A549 (cell line): ENCODE results near the gene TMPRSS2. TPM values are rescaled to one million over a fixed set of nuclear protein-coding genes. Genes with fewer than 3 reads are reported as not detected.
"Not testable (repeated sequence)": the region's sequence is repeated elsewhere in the genome, so short reads cannot be mapped to it uniquely, and the experiment has no call there.

ENCODE experiments used
- ATAC-seq, 2 experiments: fragments of 200-7000 bp in 1 of 2; fragments of >200 bp in 1 of 2; cut with Nextera tagmentation in 1 of 2; cut with Tn5 transposase in 1 of 2; 3 replicates each; pipeline versions ENCODE4 v1.8.0 to v1.9.1; 2018 to 2020; ENCODE audit warnings: mild to moderate bottlenecking in 1 of 2, moderate library complexity in 1 of 2
- CTCF ChIA-PET: fragments of 300-600 bp; sonication (Branson Sonifier 250); formaldehyde crosslinking; extraction: SDS; loops from one replicate; lab custom pipeline; 2021; ENCODE audit warnings: antibody characterized with exemption, inconsistent platforms; lab: Yijun Ruan, JAX
- POLR2A ChIA-PET: fragments of 350-600 bp; formaldehyde crosslinking; extraction: SDS; loops from one replicate; lab custom pipeline; 2021; ENCODE audit warnings: antibody characterized with exemption, inconsistent platforms; lab: Yijun Ruan, JAX
- DNase-seq, 2 experiments: peaks; one replicate each; pipeline versions ENCODE4 v3.0.0 to v3.0.0-alpha.2; 2011 to 2016; ENCODE audit warnings: low read depth in 1 of 2, low spot score in 1 of 2
- FAIRE-seq: peaks from 2 replicates; lab custom pipeline; 2011; peaks lifted over from hg19 to GRCh38; lab: Jason Lieb, UNC
- H3K27ac ChIP-seq, 2 experiments: fragments of >200 bp; sonication (Bioruptor Twin); formaldehyde crosslinking; 3 replicates each; pipeline ENCODE4 v1.5.1; 2016 to 2017
- H3K4me1 ChIP-seq: fragments of >200 bp; sonication (Bioruptor Twin); formaldehyde crosslinking; 3 replicates; pipeline ENCODE4 v1.6.1; 2016
- H3K4me2 ChIP-seq: fragments of >200 bp; sonication (Bioruptor Twin); formaldehyde crosslinking; 3 replicates; pipeline ENCODE4 v1.6.1; 2016
- H3K4me3 ChIP-seq: fragments of >200 bp; sonication (Bioruptor Twin); formaldehyde crosslinking; 3 replicates; pipeline ENCODE4 v1.5.1; 2016
- H3K9me3 ChIP-seq: fragments of >200 bp; sonication (Bioruptor Twin); formaldehyde crosslinking; 3 replicates; pipeline ENCODE4 v1.6.1; 2016
- ATOH8 ChIP-seq: fragments of 250-450 bp; sonication (Bioruptor Pico); IDR thresholded peaks from 2 replicates; pipeline ENCODE4 v1.5.0; 2020; ENCODE audit warnings: low read depth, mild to moderate bottlenecking, moderate library complexity
- CBX2 ChIP-seq: fragments of 200-600 bp; sonication (generic); IDR thresholded peaks from 2 replicates; pipeline ENCODE4 v1.6.1; 2016; ENCODE audit warnings: low read depth, mild to moderate bottlenecking, borderline replicate concordance
- CEBPB ChIP-seq, 2 experiments: fragments of >200 bp in 1 of 2; sonication (Bioruptor Twin) in 1 of 2; formaldehyde crosslinking in 1 of 2; IDR thresholded peaks; 2 replicates each; pipeline ENCODE4 v1.6.1; 2012 to 2016
- CHD4 ChIP-seq: fragments of 200-600 bp; sonication (generic); IDR thresholded peaks from 2 replicates; pipeline ENCODE4 v1.6.1; 2016; ENCODE audit warnings: antibody characterized with exemption, mild to moderate bottlenecking, borderline replicate concordance
- EHF ChIP-seq: fragments of 250-450 bp; sonication (Bioruptor Pico); IDR thresholded peaks from 2 replicates; pipeline ENCODE4 v1.5.0; 2020; ENCODE audit warnings: mild to moderate bottlenecking
- FOSB ChIP-seq: fragments of 250-450 bp; sonication (Bioruptor Pico); IDR thresholded peaks from 2 replicates; pipeline ENCODE4 v1.5.0; 2020; ENCODE audit warnings: mild to moderate bottlenecking, moderate library complexity
- FOXS1 ChIP-seq: fragments of 250-450 bp; sonication (Bioruptor Pico); IDR thresholded peaks from 2 replicates; pipeline ENCODE4 v1.5.0; 2020; ENCODE audit warnings: mild to moderate bottlenecking, moderate library complexity
- GATA3 ChIP-seq: IDR thresholded peaks from 2 replicates; pipeline ENCODE4 v1.6.1; 2012; ENCODE audit warnings: borderline replicate concordance
- HEYL ChIP-seq: fragments of 250-450 bp; sonication (Bioruptor Pico); IDR thresholded peaks from 2 replicates; pipeline ENCODE4 v1.8.0; 2021; ENCODE audit warnings: mild to moderate bottlenecking, moderate library complexity
- HOXA7 ChIP-seq: fragments of 250-450 bp; sonication (Bioruptor Pico); IDR thresholded peaks from 2 replicates; pipeline ENCODE4 v1.5.0; 2020; ENCODE audit warnings: mild to moderate bottlenecking, moderate library complexity
- KDM5A ChIP-seq: fragments of 200-600 bp; sonication (generic); IDR thresholded peaks from 2 replicates; pipeline ENCODE4 v1.6.1; 2016; ENCODE audit warnings: antibody characterized with exemption, mild to moderate bottlenecking
- MAFK ChIP-seq: fragments of 450-650 bp; IDR thresholded peaks from 2 replicates; pipeline ENCODE4 v1.6.1; 2014; ENCODE audit not compliant: partially characterized antibody
- MAZ ChIP-seq: fragments of 150-350 bp; IDR thresholded peaks from 2 replicates; pipeline ENCODE4 v1.6.1; 2014; ENCODE audit warnings: antibody characterized with exemption, low read depth, low read length, borderline replicate concordance
- NPAS2 ChIP-seq: fragments of 250-450 bp; sonication (Bioruptor Pico); IDR thresholded peaks from 2 replicates; pipeline ENCODE4 v1.8.0; 2022; ENCODE audit warnings: mild to moderate bottlenecking, moderate library complexity, borderline replicate concordance
- POLR2AphosphoS2 ChIP-seq: conservative IDR thresholded peaks from 2 replicates; pipeline ENCODE4 v1.6.1; 2012; ENCODE audit warnings: low read length, improper control_type of control experiment, inconsistent platforms
- SMC3 ChIP-seq: fragments of >200 bp; sonication (Bioruptor Twin); formaldehyde crosslinking; IDR thresholded peaks from 3 replicates; pipeline ENCODE4 v1.6.1; 2018; ENCODE audit warnings: inconsistent platforms
- SREBF2 ChIP-seq: fragments of 450-650 bp; IDR thresholded peaks from 2 replicates; pipeline ENCODE4 v1.6.1; 2014; ENCODE audit warnings: mild to moderate bottlenecking, moderate library complexity
- TFCP2L1 ChIP-seq: fragments of 250-450 bp; sonication (Bioruptor Pico); IDR thresholded peaks from 2 replicates; pipeline ENCODE4 v1.5.0; 2021; ENCODE audit warnings: mild to moderate bottlenecking
- ZFP36 ChIP-seq: fragments of 450-650 bp; IDR thresholded peaks from 2 replicates; pipeline ENCODE4 v1.6.1; 2014; ENCODE audit warnings: borderline replicate concordance; ENCODE audit not compliant: partially characterized antibody
- ZSCAN20 ChIP-seq: fragments of 250-450 bp; sonication (Bioruptor Pico); IDR thresholded peaks from 2 replicates; pipeline ENCODE4 v1.8.0; 2022; ENCODE audit warnings: mild to moderate bottlenecking, moderate library complexity
- WGBS: methylation state at CpG from one replicate; pipeline ENCODE4 v1.1.6; 2017; ENCODE audit errors: missing lambda C conversion rate; 5-methylcytosine and 5-hydroxymethylcytosine counted together
- polyA plus RNA-seq, 4 experiments: library from polyadenylated mRNA; depleted of rRNA in 3 of 4; stranded (reverse); fragments of >200 nt; fragmentation: RNase III in 1 of 4; extraction: RNeasy Plus Mini Kit Qiagen cat#74134 plus additional on column Dnase treatment in 1 of 4; gene quantifications; 2 replicates in 3 of 4; 3 replicates in 1 of 4; pipeline ENCODE4 v1.2.3, GENCODE V29; 2011 to 2017
- TF ChIP-seq, protein P1 (sequence below): fragments of >200 bp; sonication (Bioruptor Twin); formaldehyde crosslinking; IDR thresholded peaks from 2 replicates; pipeline ENCODE4 v1.6.1; 2016
- TF ChIP-seq, protein P2 (sequence below): fragments of 200-600 bp; sonication (generic); IDR thresholded peaks from 2 replicates; pipeline ENCODE4 v1.6.1; 2016; ENCODE audit warnings: antibody characterized with exemption, mild to moderate bottlenecking, moderate library complexity

TMPRSS2 gene
- polyA plus RNA-seq, 2 of the 4 experiments (the other 2 are of a cell fraction), result not detected

DNA sequence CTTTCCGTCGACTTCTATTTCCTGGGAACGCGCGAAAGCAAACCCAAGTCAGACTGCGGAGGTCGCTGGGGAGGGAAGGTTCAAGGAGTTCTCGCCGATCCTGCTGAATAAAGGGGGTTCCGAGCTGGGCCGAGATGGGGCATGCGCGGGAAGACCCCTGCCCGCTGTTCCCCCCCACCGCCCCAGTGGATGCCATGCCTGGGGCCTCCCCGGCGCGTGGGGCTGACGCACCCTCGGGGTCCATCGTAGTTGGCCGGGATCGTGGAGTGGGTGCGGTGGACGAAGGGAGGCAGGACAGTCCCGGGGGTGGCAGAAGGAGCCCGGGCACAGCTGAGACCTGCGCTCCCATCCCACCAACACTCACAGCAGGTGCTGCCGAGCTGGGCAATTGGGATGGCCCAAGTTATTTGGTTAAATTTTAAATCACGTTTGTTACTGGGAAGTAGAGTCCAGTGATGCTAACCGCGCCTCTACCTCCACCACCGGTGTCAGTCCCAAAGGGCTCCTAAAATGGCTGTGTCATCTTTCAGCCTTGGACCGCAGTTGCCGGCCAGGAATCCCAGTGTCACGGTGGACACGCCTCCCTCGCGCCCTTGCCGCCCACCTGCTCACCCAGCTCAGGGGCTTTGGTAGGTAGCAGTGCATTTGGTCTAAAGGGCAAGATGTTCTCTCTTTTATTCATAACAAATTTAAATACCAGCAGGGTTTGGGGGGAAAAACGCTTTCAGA is 81.1 kb downstream of the TMPRSS2 start (continued):
- TF ChIP-seq HEYL (CRISPR knock-in tag), result no peak
- no peak for TF ChIP-seq CBX2
- TF ChIP-seq, protein P1, sequence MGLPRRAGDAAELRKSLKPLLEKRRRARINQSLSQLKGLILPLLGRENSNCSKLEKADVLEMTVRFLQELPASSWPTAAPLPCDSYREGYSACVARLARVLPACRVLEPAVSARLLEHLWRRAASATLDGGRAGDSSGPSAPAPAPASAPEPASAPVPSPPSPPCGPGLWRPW, result no peak
- TF ChIP-seq MAFK, result no peak
- no peak for TF ChIP-seq TFCP2L1
- no peak for TF ChIP-seq CHD4
- no peak for TF ChIP-seq POLR2AphosphoS2
- TF ChIP-seq, all 56 proteins: peak for 0

GRCh38 chr21:41425954-41426675 is 81.8 kb downstream of the TMPRSS2 start, which contains the start of gene MX1:
Gene MX1, plus strand, starts transcription at chr21:41426239. Its CDS starts 5,832 bp downstream, at chr21:41432071.
- no peak for TF ChIP-seq ZFP36
- no peak for TF ChIP-seq CBX2
- TF ChIP-seq EHF (CRISPR knock-in tag), result no peak
- FAIRE-seq, result no peak
- CTCF ChIA-PET, result no interaction called here
- H3K27ac ChIP-seq, result peak within 1 kb of the TSS; percentile 27 to 71; a peak in 2 of 6 replicates
- DNase-seq, result peak; percentile 10
- ATAC-seq, result peak; percentile 55 to 82; a peak in 5 of 6 replicates
- POLR2A ChIA-PET, result no interaction called here
- H3K4me1 ChIP-seq, result no peaks in the 10 kb centered on the region
- no peaks in the 10 kb centered on the region for H3K9me3 ChIP-seq
- peak within 1 kb of the TSS; percentile 49 for H3K4me3 ChIP-seq
- H3K4me2 ChIP-seq, result peak within 1 kb of the TSS; percentile 84
- 25% methylated on average over 17 of the region's 65 CpGs for WGBS

DNA sequence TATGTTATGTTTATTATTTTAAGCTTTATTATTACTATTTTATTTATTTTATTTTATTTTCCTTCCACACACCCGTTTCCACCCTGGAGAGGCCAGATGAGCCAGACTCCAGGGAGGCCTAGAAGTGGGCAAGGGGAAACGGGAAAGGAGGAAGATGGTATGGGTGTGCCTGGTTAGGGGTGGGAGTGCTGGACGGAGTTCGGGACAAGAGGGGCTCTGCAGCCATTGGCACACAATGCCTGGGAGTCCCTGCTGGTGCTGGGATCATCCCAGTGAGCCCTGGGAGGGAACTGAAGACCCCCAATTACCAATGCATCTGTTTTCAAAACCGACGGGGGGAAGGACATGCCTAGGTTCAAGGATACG is 82.4 kb downstream of the TMPRSS2 start:
- ATAC-seq (no peak), FAIRE-seq (no peak), DNase-seq (no peak)
- Histone ChIP-seq H3K27ac (peak overlapping the region in 1 of 2 experiments; percentile 71; a peak in 2 of 6 replicates), H3K4me3 (peak overlapping the region; percentile 49), H3K4me2 (peak overlapping the region; percentile 84), H3K9me3 (no peaks in the 10 kb centered on the region), H3K4me1 (no peaks in the 10 kb centered on the region)
- no peak for TF ChIP-seq SREBF2
- no peak for TF ChIP-seq KDM5A
- no peak for TF ChIP-seq FOSB
- TF ChIP-seq NPAS2 (CRISPR knock-in tag), result no peak
- no peak for TF ChIP-seq GATA3
- TF ChIP-seq ZFP36, result no peak
- ChIA-PET CTCF (no interaction called here), POLR2A (no interaction called here)
- WGBS, result 84% methylated on average over 7 of the region's 7 CpGs

DNA sequence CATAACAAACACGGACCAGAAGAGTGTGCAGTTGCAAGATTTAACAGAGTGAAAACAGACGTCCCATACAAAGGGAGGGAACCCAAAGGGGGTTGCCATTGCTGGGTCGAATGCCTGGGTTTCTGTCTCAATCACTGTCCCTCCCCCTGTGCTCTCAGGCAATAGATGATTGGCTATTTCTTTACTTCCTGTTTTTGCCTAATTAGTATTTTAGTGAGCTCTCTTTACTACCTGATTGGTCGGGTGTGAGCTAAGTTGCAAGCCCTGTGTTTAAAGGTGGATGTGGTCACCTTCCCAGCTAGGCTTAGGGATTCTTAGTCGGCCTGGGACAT is 84.7 kb downstream of the TMPRSS2 start:
- ATAC-seq, H3K27ac ChIP-seq, CTCF ChIA-PET, H3K9me3 ChIP-seq, DNase-seq, H3K4me3 ChIP-seq, FAIRE-seq, POLR2A ChIA-PET, H3K4me1 ChIP-seq, H3K4me2 ChIP-seq: not testable (repeated sequence)
- WGBS, result 69% methylated on average over 5 of the region's 5 CpGs

DNA sequence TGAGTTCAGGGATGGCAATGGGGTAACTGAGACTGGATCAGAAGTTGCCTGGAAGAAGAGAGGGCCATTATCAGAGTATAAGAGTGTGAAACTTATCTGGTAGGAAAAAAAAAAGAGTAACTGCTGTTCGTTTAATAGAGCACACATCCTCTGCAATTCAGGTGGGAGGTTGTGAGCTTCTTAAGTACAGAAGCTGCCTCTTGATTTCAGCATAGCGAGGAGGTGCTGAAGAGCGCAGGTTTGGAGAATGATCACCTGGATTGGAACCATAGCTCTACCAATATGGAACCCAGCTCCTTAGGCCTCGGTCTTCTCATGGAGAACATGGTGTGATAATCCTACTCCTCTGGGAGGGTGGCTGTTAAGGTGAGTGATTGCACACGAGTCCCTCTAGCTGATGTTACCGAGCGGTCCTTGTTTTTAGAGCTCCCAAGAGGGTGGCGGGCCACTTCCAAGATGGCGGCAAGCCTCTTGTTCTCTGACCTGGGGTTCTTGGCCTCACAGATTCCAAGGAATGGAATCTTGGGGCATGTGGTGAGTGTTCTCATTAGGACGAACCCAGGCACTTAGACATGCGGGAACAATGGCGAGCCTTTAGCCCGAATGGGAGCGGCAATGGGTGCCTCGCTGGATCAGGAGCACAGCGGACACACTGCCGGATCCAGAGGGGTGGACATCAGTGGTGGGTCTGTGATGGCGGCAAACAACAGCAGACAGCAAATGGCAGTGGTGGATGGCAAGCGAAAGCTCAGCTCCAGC is 85.2 kb downstream of the TMPRSS2 start:
- 91% methylated on average over 19 of the region's 19 CpGs for WGBS
- FAIRE-seq, result no peak
- no peaks in the 10 kb centered on the region for H3K9me3 ChIP-seq
- no peaks in the 10 kb centered on the region for H3K4me1 ChIP-seq
- no peak overlapping the region for H3K4me2 ChIP-seq
- DNase-seq, result no peak
- CTCF ChIA-PET, result no interaction called here
- H3K27ac ChIP-seq, result no peak overlapping the region
- no peak for ATAC-seq
- no peak overlapping the region for H3K4me3 ChIP-seq
- POLR2A ChIA-PET, result no interaction called here
- TF ChIP-seq, protein P2, sequence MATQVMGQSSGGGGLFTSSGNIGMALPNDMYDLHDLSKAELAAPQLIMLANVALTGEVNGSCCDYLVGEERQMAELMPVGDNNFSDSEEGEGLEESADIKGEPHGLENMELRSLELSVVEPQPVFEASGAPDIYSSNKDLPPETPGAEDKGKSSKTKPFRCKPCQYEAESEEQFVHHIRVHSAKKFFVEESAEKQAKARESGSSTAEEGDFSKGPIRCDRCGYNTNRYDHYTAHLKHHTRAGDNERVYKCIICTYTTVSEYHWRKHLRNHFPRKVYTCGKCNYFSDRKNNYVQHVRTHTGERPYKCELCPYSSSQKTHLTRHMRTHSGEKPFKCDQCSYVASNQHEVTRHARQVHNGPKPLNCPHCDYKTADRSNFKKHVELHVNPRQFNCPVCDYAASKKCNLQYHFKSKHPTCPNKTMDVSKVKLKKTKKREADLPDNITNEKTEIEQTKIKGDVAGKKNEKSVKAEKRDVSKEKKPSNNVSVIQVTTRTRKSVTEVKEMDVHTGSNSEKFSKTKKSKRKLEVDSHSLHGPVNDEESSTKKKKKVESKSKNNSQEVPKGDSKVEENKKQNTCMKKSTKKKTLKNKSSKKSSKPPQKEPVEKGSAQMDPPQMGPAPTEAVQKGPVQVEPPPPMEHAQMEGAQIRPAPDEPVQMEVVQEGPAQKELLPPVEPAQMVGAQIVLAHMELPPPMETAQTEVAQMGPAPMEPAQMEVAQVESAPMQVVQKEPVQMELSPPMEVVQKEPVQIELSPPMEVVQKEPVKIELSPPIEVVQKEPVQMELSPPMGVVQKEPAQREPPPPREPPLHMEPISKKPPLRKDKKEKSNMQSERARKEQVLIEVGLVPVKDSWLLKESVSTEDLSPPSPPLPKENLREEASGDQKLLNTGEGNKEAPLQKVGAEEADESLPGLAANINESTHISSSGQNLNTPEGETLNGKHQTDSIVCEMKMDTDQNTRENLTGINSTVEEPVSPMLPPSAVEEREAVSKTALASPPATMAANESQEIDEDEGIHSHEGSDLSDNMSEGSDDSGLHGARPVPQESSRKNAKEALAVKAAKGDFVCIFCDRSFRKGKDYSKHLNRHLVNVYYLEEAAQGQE, result no peak
- no peak for TF ChIP-seq FOXS1
- no peak for TF ChIP-seq ATOH8
- TF ChIP-seq SMC3, result no peak
- TF ChIP-seq HOXA7 (CRISPR knock-in tag), result no peak
- no peak for TF ChIP-seq ZSCAN20 (CRISPR knock-in tag)
- no peak for TF ChIP-seq MAZ
- no peak for TF ChIP-seq CEBPB (IDR thresholded peaks at IDR 0.05)
